Measurements from ENCODE around the gene GPHB5. TPM values are rescaled to one million over a fixed set of nuclear protein-coding genes. Genes with fewer than 3 reads are reported as not detected.

The GPHB5 gene
- total RNA-seq, 3 donors from 2014 or later = not detected

- Histone ChIP-seq H3K4me3 (no peak overlapping the region), H3K36me3 (ENCODE audit: low read depth) (no peaks in the 10 kb centered on the region), H3K9me3 (no peaks in the 10 kb centered on the region), H3K4me1 (ENCODE audit: low read depth) (no peaks in the 10 kb centered on the region)
- intact Hi-C loops (cut with DNase I, micrococcal nuclease) = no loop called here
- TF ChIP-seq CTCF (IDR thresholded peaks at IDR 0.05) = no peak
- DNase-seq = no peak
- no peak for ATAC-seq
These were observed 17.9 kb downstream of the GPHB5 start for GRCh38 chr14:63300854-63301253.

- Histone ChIP-seq H3K36me3 (ENCODE audit: low read depth) (no peaks in the 10 kb centered on the region), H3K9me3 (no peaks in the 10 kb centered on the region), H3K4me1 (ENCODE audit: low read depth) (no peaks in the 10 kb centered on the region), H3K4me3 (no peak overlapping the region)
- TF ChIP-seq CTCF (IDR thresholded peaks at IDR 0.05) = no peak
- ATAC-seq (no peak), DNase-seq (no peak)
- intact Hi-C loops (cut with DNase I, micrococcal nuclease) = no loop called here
These were observed 19.2 kb downstream of the GPHB5 start for GRCh38 chr14:63299351-63300110.

GRCh38 chr14:63297372-63298063 is 21.2 kb downstream of the GPHB5 start:
- H3K4me3 ChIP-seq = no peak overlapping the region
- no peaks in the 10 kb centered on the region for H3K4me1 ChIP-seq (ENCODE audit: low read depth)
- H3K36me3 ChIP-seq (ENCODE audit: low read depth) = no peaks in the 10 kb centered on the region
- TF ChIP-seq CTCF (IDR thresholded peaks at IDR 0.05) = no peak
- ATAC-seq = no peak
- no peaks in the 10 kb centered on the region for H3K9me3 ChIP-seq
- intact Hi-C loops (cut with DNase I, micrococcal nuclease) = no loop called here
- no peak for DNase-seq

- Histone ChIP-seq H3K4me1 (ENCODE audit: low read depth) (no peaks in the 10 kb centered on the region), H3K36me3 (ENCODE audit: low read depth) (no peaks in the 10 kb centered on the region), H3K9me3 (no peaks in the 10 kb centered on the region), H3K4me3 (no peak overlapping the region)
- no peak for ATAC-seq
- TF ChIP-seq CTCF (IDR thresholded peaks at IDR 0.05) = no peak
- intact Hi-C loops (cut with DNase I, micrococcal nuclease) = no loop called here
- no peak for DNase-seq
These were observed 22.6 kb downstream of the GPHB5 start for GRCh38 chr14:63296060-63296563.

GRCh38 chr14:63295231-63295685 is 23.5 kb downstream of the GPHB5 start:
- ATAC-seq (no peak), DNase-seq (no peak)
- Histone ChIP-seq H3K9me3 (no peaks in the 10 kb centered on the region), H3K4me1 (ENCODE audit: low read depth) (no peaks in the 10 kb centered on the region), H3K4me3 (no peak overlapping the region), H3K36me3 (ENCODE audit: low read depth) (no peaks in the 10 kb centered on the region)
- TF ChIP-seq CTCF (IDR thresholded peaks at IDR 0.05) = no peak
- intact Hi-C loops (cut with DNase I, micrococcal nuclease) = no loop called here
